Hepatocyte (in vitro differentiated cells): ENCODE results near the gene MOSMO. TPM values are rescaled to one million over a fixed set of nuclear protein-coding genes. Genes with fewer than 3 reads are reported as not detected.

Source experiments
- DNase-seq: peaks from one replicate; pipeline ENCODE4 v3.0.0-alpha.2; 2016; ENCODE audit warnings: low spot score
- H2AFZ ChIP-seq: fragments of 200-600 bp; sonication (generic); 2 replicates; pipeline ENCODE4 v1.6.0; 2016; ENCODE audit warnings: antibody characterized with exemption, mild to moderate bottlenecking
- H3K27ac ChIP-seq: fragments of 200-600 bp; sonication (generic); 2 replicates; pipeline ENCODE4 v1.5.1; 2016; ENCODE audit warnings: mild to moderate bottlenecking
- H3K27me3 ChIP-seq: fragments of 200-600 bp; sonication (generic); 2 replicates; pipeline ENCODE4 v1.6.1; 2016
- H3K36me3 ChIP-seq: fragments of 200-600 bp; sonication (generic); replicated peaks from 2 replicates; pipeline ENCODE4 v1.5.1; 2016; ENCODE audit warnings: low read depth; ENCODE audit not compliant: insufficient read depth
- H3K4me1 ChIP-seq: fragments of 200-600 bp; sonication (generic); 2 replicates; pipeline ENCODE4 v1.5.1; 2016; ENCODE audit warnings: mild to moderate bottlenecking, moderate library complexity; ENCODE audit not compliant: insufficient read depth
- H3K4me2 ChIP-seq: fragments of 200-600 bp; sonication (generic); 2 replicates; pipeline ENCODE4 v1.6.0; 2016
- H3K4me3 ChIP-seq: fragments of 200-600 bp; sonication (generic); 2 replicates; pipeline ENCODE4 v1.5.1; 2016; ENCODE audit warnings: mild to moderate bottlenecking
- H3K79me2 ChIP-seq: fragments of 200-600 bp; sonication (generic); 2 replicates; pipeline ENCODE4 v1.6.0; 2017; ENCODE audit warnings: mild to moderate bottlenecking
- H3K9me2 ChIP-seq: fragments of 200-600 bp; sonication (generic); replicated peaks from 2 replicates; pipeline ENCODE4 v1.6.0; 2017; ENCODE audit warnings: mild to moderate bottlenecking; ENCODE audit not compliant: insufficient read depth
- H3K9me3 ChIP-seq: fragments of 200-600 bp; sonication (generic); 2 replicates; pipeline ENCODE4 v1.5.1; 2016; ENCODE audit warnings: low read depth, mild to moderate bottlenecking
- H4K20me1 ChIP-seq: fragments of 200-600 bp; sonication (generic); 2 replicates; pipeline ENCODE4 v1.6.0; 2016; ENCODE audit warnings: mild to moderate bottlenecking; ENCODE audit not compliant: insufficient read depth, poor library complexity, severe bottlenecking
- EZH2 ChIP-seq: fragments of 200-600 bp; sonication (generic); IDR thresholded peaks from 2 replicates; pipeline ENCODE4 v1.6.1; 2016; ENCODE audit warnings: antibody characterized with exemption, mild to moderate bottlenecking, borderline replicate concordance
- EZH2phosphoT487 ChIP-seq: fragments of 200-600 bp; sonication (generic); IDR thresholded peaks from one replicate; pipeline ENCODE4 v1.6.1; 2018; ENCODE audit warnings: antibody characterized with exemption, mild to moderate bottlenecking, low read depth, moderate library complexity; ENCODE audit not compliant: unreplicated experiment, severe bottlenecking
- WGBS: methylation state at CpG from one replicate; pipeline ENCODE4 v1.1.6; 2016; ENCODE audit warnings: low lambda C conversion rate; ENCODE audit errors: missing lambda C conversion rate; 5-methylcytosine and 5-hydroxymethylcytosine counted together
- polyA plus RNA-seq: library from polyadenylated mRNA; unstranded; fragments of >200 nt; fragmentation: Nextera tagmentation; extraction: Ambion mirVana; gene quantifications from 2 replicates; pipeline ENCODE4 v1.2.1, GENCODE V29; 2016
- total RNA-seq: library from RNA; depleted of rRNA; stranded (reverse); fragments of >200 nt; gene quantifications from 2 replicates; pipeline ENCODE4 v1.2.3, GENCODE V29; 2014
- TF ChIP-seq, protein P1 (sequence below): fragments of 200-600 bp; sonication (generic); IDR thresholded peaks from 2 replicates; pipeline ENCODE4 v1.5.1; 2016; ENCODE audit warnings: antibody characterized with exemption, mild to moderate bottlenecking; ENCODE audit not compliant: poor library complexity

MOSMO gene
- total and polyA plus RNA-seq, 2 experiments from 2014 or later, result 6.5 to 16.1 TPM

DNA sequence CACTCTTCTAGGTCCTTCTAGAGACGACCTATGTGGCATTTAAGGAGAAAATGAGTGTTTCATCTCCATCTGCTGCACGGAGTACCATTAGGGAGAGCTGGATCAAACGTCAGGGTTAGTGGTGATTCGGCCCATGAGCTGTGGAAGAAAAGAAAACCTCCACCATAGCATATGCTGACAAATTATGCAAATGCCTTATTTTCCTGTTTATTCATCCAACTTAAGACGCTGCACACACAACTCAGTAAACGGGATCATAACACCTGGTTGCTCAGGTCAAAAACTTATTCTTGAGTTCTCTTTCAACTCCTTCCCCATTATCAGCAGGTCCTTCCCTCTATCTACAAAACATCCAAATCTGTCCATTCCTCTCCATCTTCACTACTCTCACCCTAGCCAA lies 1.3 kb upstream of the MOSMO start:
- peak overlapping the region; percentile 80 for H3K4me2 ChIP-seq
- H4K20me1 ChIP-seq, result peaks cover 15% of the 10 kb centered on the region
- DNase-seq, result no peak
- no peaks in the 10 kb centered on the region for H3K9me2 ChIP-seq
- H3K4me3 ChIP-seq, result no peak overlapping the region
- TF ChIP-seq EZH2, result no peak
- TF ChIP-seq, protein P1, sequence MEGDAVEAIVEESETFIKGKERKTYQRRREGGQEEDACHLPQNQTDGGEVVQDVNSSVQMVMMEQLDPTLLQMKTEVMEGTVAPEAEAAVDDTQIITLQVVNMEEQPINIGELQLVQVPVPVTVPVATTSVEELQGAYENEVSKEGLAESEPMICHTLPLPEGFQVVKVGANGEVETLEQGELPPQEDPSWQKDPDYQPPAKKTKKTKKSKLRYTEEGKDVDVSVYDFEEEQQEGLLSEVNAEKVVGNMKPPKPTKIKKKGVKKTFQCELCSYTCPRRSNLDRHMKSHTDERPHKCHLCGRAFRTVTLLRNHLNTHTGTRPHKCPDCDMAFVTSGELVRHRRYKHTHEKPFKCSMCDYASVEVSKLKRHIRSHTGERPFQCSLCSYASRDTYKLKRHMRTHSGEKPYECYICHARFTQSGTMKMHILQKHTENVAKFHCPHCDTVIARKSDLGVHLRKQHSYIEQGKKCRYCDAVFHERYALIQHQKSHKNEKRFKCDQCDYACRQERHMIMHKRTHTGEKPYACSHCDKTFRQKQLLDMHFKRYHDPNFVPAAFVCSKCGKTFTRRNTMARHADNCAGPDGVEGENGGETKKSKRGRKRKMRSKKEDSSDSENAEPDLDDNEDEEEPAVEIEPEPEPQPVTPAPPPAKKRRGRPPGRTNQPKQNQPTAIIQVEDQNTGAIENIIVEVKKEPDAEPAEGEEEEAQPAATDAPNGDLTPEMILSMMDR, result no peak
- no peak for TF ChIP-seq EZH2phosphoT487
- peaks cover 35% of the 10 kb centered on the region for H3K79me2 ChIP-seq
- no peaks in the 10 kb centered on the region for H3K27me3 ChIP-seq
- H3K27ac ChIP-seq, result no peak overlapping the region
- H3K36me3 ChIP-seq, result no peaks in the 10 kb centered on the region
- 77% methylated on average over 6 of the region's 6 CpGs for WGBS
- H3K9me3 ChIP-seq, result no peaks in the 10 kb centered on the region
- peaks cover 4% of the 10 kb centered on the region for H3K4me1 ChIP-seq
- no peak overlapping the region for H2AFZ ChIP-seq

DNA sequence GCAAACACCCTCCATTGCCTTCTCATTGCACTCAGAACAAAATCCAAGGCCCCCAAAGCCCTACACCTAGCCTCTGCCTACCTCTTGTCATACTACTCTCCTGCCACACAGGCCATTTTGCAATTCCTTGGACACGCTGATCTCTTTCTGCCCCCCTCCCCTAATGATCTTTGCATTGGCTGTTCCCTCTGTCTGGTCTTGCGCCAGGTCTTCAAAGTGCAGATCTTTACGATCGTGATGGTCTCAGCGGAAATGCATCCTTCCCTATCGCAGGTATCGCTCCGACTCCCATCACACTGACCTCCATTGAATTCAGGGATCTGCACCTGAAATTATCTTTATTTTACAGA lies 777 bp upstream of the MOSMO start:
- Histone ChIP-seq H3K9me3 (no peaks in the 10 kb centered on the region), H3K4me1 (peaks cover 4% of the 10 kb centered on the region), H3K4me3 (peak overlapping the region; percentile 97), H2AFZ (peak overlapping the region; percentile 99), H3K9me2 (no peaks in the 10 kb centered on the region), H3K27me3 (no peaks in the 10 kb centered on the region), H3K36me3 (no peaks in the 10 kb centered on the region), H3K27ac (peak overlapping the region; percentile 93), H4K20me1 (peaks cover 15% of the 10 kb centered on the region), H3K79me2 (peaks cover 38% of the 10 kb centered on the region), H3K4me2 (peak overlapping the region; percentile 80)
- whole genome bisulfite sequencing, result 9% methylated on average over 8 of the region's 8 CpGs
- no peak for DNase-seq
- TF ChIP-seq, protein P1, result no peak
- TF ChIP-seq EZH2phosphoT487, result no peak
- no peak for TF ChIP-seq EZH2

DNA sequence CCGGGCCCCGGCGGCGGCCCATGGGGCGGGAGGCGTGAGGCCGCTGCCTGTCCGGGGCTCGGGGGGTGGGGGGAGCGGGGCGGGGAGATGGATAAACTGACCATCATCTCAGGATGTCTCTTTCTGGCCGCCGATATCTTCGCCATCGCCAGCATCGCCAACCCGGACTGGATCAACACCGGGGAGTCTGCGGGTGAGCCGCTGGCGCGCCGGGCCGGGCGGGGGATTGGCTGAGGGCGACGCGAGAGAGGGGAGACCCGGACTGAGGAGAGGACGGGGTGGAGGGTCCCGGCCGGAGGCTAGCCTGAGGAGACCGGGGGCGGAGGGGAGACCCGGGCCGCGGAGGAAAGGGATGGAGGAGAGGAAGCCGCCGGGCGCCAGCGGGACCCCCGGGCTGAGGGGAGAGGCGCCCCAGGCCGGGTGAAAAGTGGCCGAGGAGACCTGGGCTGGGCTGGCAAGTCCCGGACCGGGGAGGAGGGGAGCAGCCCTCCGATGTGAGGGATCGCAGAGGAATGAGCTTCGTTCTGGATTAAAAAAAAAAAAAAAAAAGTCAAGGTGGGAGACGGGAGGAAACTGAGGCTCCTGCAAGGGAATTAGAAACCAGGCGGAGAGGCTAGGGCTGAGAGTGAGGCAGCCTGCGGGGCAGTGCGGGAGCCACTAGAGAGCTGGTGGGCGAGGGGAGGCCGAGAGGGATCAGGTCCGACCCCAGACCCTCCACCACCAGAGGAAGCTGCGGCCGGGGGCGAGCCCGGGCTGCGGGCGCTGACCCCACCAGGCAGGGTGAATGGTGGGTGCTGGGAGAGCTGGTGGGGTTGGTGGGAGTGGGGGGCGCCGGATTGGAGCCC lies 526 bp downstream of the MOSMO start:
- Histone ChIP-seq H3K27ac (peak overlapping the region; percentile 58), H3K27me3 (no peaks in the 10 kb centered on the region), H3K79me2 (peaks cover 51% of the 10 kb centered on the region), H2AFZ (peak overlapping the region; percentile 95), H3K4me3 (peak overlapping the region; percentile 94), H3K4me2 (peak overlapping the region; percentile 99), H3K36me3 (no peaks in the 10 kb centered on the region), H3K4me1 (peaks cover 4% of the 10 kb centered on the region), H3K9me3 (no peaks in the 10 kb centered on the region), H3K9me2 (no peaks in the 10 kb centered on the region), H4K20me1 (peaks cover 18% of the 10 kb centered on the region)
- TF ChIP-seq EZH2phosphoT487 (no peak), EZH2 (no peak)
- TF ChIP-seq, protein P1, result no peak
- 5% methylated on average over 28 of the region's 65 CpGs for whole genome bisulfite sequencing
- peak; percentile 13 for DNase-seq
